Activated T-cell treated with anti-CD3 and anti-CD28 coated beads for 4 hours (primary cell): ENCODE measurements around the gene KRT71.

Source experiments
- DNase-seq: peaks from one replicate; pipeline ENCODE4 v3.0.0-alpha.2; 2020

Gene KRT71

GRCh38 chr12:52573743-52574142, 20.8 kb upstream of the KRT71 start, which contains the start of gene KRT74:
Gene KRT74 (minus strand): TSS chr12:52573843. CDS start chr12:52573777, 66 bp downstream.
- no peak for DNase-seq

GRCh38 chr12:52573306-52573705, 20.4 kb upstream of the KRT71 start:
- no peak for DNase-seq

- DNase-seq = no peak
Observed at GRCh38 chr12:52570511-52570910, 17.6 kb upstream of the KRT71 start.

- no peak for DNase-seq
Observed at GRCh38 chr12:52568111-52568510, 15.2 kb upstream of the KRT71 start.

- no peak for DNase-seq
Observed at GRCh38 chr12:52566847-52567291, 13.9 kb upstream of the KRT71 start.

GRCh38 chr12:52564582-52564981, 11.6 kb upstream of the KRT71 start:
- DNase-seq = no peak

- DNase-seq = no peak
Observed at GRCh38 chr12:52561880-52562449, 9.0 kb upstream of the KRT71 start.

- DNase-seq = no peak
Observed at GRCh38 chr12:52559979-52560378, 7.0 kb upstream of the KRT71 start.

GRCh38 chr12:52558781-52559445, 6.0 kb upstream of the KRT71 start:
- no peak for DNase-seq

- no peak for DNase-seq
Observed at GRCh38 chr12:52557476-52557875, 4.5 kb upstream of the KRT71 start.

- no peak for DNase-seq
Observed at GRCh38 chr12:52555577-52555976, 2.6 kb upstream of the KRT71 start.

- DNase-seq = no peak
Observed at GRCh38 chr12:52552055-52552454, 890 bp downstream of the KRT71 start.

GRCh38 chr12:52551216-52551865, 1.6 kb downstream of the KRT71 start:
- DNase-seq = no peak

- no peak for DNase-seq
Observed at GRCh38 chr12:52546126-52546525, 6.8 kb downstream of the KRT71 start.

- no peak for DNase-seq
Observed at GRCh38 chr12:52543985-52544883, 8.7 kb downstream of the KRT71 start.

GRCh38 chr12:52542785-52543318, 10.1 kb downstream of the KRT71 start:
- no peak for DNase-seq

- no peak for DNase-seq
Observed at GRCh38 chr12:52542157-52542556, 10.8 kb downstream of the KRT71 start.

GRCh38 chr12:52541709-52542108, 11.2 kb downstream of the KRT71 start:
- no peak for DNase-seq

GRCh38 chr12:52540531-52540930, 12.4 kb downstream of the KRT71 start:
- no peak for DNase-seq

- no peak for DNase-seq
Observed at GRCh38 chr12:52539821-52540173, 13.1 kb downstream of the KRT71 start.

GRCh38 chr12:52539083-52539820, 13.7 kb downstream of the KRT71 start:
- no peak for DNase-seq

- no peak for DNase-seq
Observed at GRCh38 chr12:52537101-52537500, 15.8 kb downstream of the KRT71 start.
